Lung (tissue), 12 donors: ENCODE results near the gene TCEAL3. TPM values are rescaled to one million over a fixed set of nuclear protein-coding genes. Genes with fewer than 3 reads are reported as not detected.
A peak's percentile ranks its signal among the peaks of the same experiment; 100 is the strongest.
"Not testable (repeated sequence)": the region's sequence is repeated elsewhere in the genome, so short reads cannot be mapped to it uniquely, and the experiment has no call there.

Experiments
- ATAC-seq: fragments of 200-7000 bp; cut with Tn5 transposase; one replicate; pipeline ENCODE4 v1.9.1; 2020; ENCODE audit warnings: moderate number of reproducible peaks; ENCODE audit not compliant: insufficient read depth, low FRiP score
- DNase-seq, 3 donors: peaks; one replicate each; pipeline ENCODE4 v3.0.0-alpha.2; 2013 to 2017
- H3K27ac ChIP-seq, 2 donors: one replicate each; pipeline ENCODE4 v1.5.1; 2013; ENCODE audit warnings: mild to moderate bottlenecking in 2 of 2, moderate library complexity in 2 of 2, control low read depth in 1 of 2, inconsistent platforms in 1 of 2, low read depth in 1 of 2, low read length in 1 of 2
- H3K27me3 ChIP-seq, 3 donors: one replicate each; pipeline ENCODE4 v1.5.1; 2013; ENCODE audit warnings: low read length in 2 of 3; ENCODE audit not compliant: control insufficient read depth in 3 of 3, insufficient read depth in 3 of 3
- H3K36me3 ChIP-seq, 4 donors: one replicate each; pipeline ENCODE4 v1.5.1; 2013; ENCODE audit warnings: low read length in 4 of 4, mild to moderate bottlenecking in 1 of 4, moderate library complexity in 1 of 4; ENCODE audit not compliant: control insufficient read depth in 4 of 4, insufficient read depth in 4 of 4
- H3K4me1 ChIP-seq, 5 donors: one replicate each; pipeline ENCODE4 v1.5.1; 2013; ENCODE audit warnings: low read length in 5 of 5, mild to moderate bottlenecking in 2 of 5, moderate library complexity in 1 of 5; ENCODE audit not compliant: control insufficient read depth in 5 of 5, insufficient read depth in 5 of 5
- H3K4me3 ChIP-seq: one replicate; pipeline ENCODE4 v1.5.1; 2013; ENCODE audit warnings: mild to moderate bottlenecking, control low read depth, moderate library complexity
- H3K9ac ChIP-seq, 2 donors: one replicate each; pipeline ENCODE4 v1.5.1; 2013; ENCODE audit warnings: low read length in 2 of 2, control low read depth in 1 of 2; ENCODE audit not compliant: insufficient read depth in 1 of 2
- H3K9me3 ChIP-seq, 4 donors: one replicate each; pipeline ENCODE4 v1.5.1; 2013; ENCODE audit warnings: low read length in 3 of 4, mild to moderate bottlenecking in 1 of 4, moderate library complexity in 1 of 4; ENCODE audit not compliant: control insufficient read depth in 4 of 4, insufficient read depth in 3 of 4
- CTCF ChIP-seq: IDR thresholded peaks from 2 replicates; pipeline ENCODE4 v1.5.1; 2012; ENCODE audit warnings: mild to moderate bottlenecking; ENCODE audit errors: control extremely low read depth, extremely low read depth
- WGBS, 2 donors: extraction: QIAGEN DNeasy Blood & Tissue Kit; methylation state at CpG; one replicate each; pipeline ENCODE4 v1.1.7; 2013; 5-methylcytosine and 5-hydroxymethylcytosine counted together
- polyA plus RNA-seq, 2 donors: library from polyadenylated mRNA; stranded (reverse); fragments of 200-250 nt; gene quantifications; one replicate each; pipeline ENCODE4 v1.2.1, GENCODE V29; 2013
- total RNA-seq, 2 donors: library from RNA; depleted of rRNA in 1 of 2; stranded (reverse); fragments of >200 nt in 1 of 2; gene quantifications; one replicate each; pipeline ENCODE4 v1.2.1, GENCODE V29; 2014 to 2021
- donor health status: control.
- donor health status: control.
- donor health status: Bipolar disorder and iron deficiency.
- donor health status: healthy.
- donor health status: DM: yes; HTN: yes; CAD: no.

TCEAL3 gene
- total and polyA plus RNA-seq, 4 donors, result 5.9 to 37.9 (median 28.9) TPM

- peaks cover 0 to 3% (median 0%) of the 10 kb centered on the region in 5 donors for H3K4me1 ChIP-seq
- no peak for ATAC-seq
Observed at GRCh38 chrX:103651151-103651773, 43.5 kb downstream of the TCEAL3 start.

GRCh38 chrX:103655230-103656000 lies 47.7 kb downstream of the TCEAL3 start:
- not testable (repeated sequence) for H3K36me3 ChIP-seq, DNase-seq, H3K9ac ChIP-seq, ATAC-seq, H3K4me1 ChIP-seq, H3K4me3 ChIP-seq, H3K9me3 ChIP-seq, H3K27ac ChIP-seq
- 85 to 93% methylated on average over 7 of the region's 7 CpGs for WGBS, 2 donors
- peaks cover 0 to 22% (median 3%) of the 10 kb centered on the region in 3 donors for H3K27me3 ChIP-seq

More at GRCh38 chrX:103651151-103651773, 43.5 kb downstream of the TCEAL3 start:
- no peak for TF ChIP-seq CTCF
- Histone ChIP-seq H3K27me3 (peaks cover 0 to 6% (median 0%) of the 10 kb centered on the region in 3 donors), H3K27ac (no peak overlapping the region), H3K4me3 (no peak overlapping the region), H3K9ac (no peak overlapping the region), H3K9me3 (no peaks in the 10 kb centered on the region), H3K36me3 (no peaks in the 10 kb centered on the region)
- WGBS, 2 donors, result 86 to 88% methylated on average over 2 of the region's 2 CpGs
- DNase-seq, result peak; percentile 24 to 68 (median 61)

- 41 to 71% methylated on average over 3 of the region's 3 CpGs for WGBS, 2 donors
- ATAC-seq (no peak), DNase-seq (no peak)
- Histone ChIP-seq H3K27ac (no peak overlapping the region), H3K36me3 (no peaks in the 10 kb centered on the region), H3K9ac (no peak overlapping the region), H3K4me1 (no peaks in the 10 kb centered on the region), H3K4me3 (no peak overlapping the region), H3K27me3 (peaks cover 0 to 27% (median 5%) of the 10 kb centered on the region in 3 donors), H3K9me3 (no peaks in the 10 kb centered on the region)
- TF ChIP-seq CTCF, result no peak
Observed at GRCh38 chrX:103656617-103657016, 48.9 kb downstream of the TCEAL3 start.

- DNase-seq, H3K4me1 ChIP-seq, H3K36me3 ChIP-seq, H3K27ac ChIP-seq, H3K9me3 ChIP-seq, ATAC-seq, H3K4me3 ChIP-seq, H3K9ac ChIP-seq: not testable (repeated sequence)
- H3K27me3 ChIP-seq, result peaks cover 0 to 30% (median 9%) of the 10 kb centered on the region in 3 donors
- 89 to 100% methylated on average over 2 of the region's 2 CpGs for WGBS, 2 donors
Observed at GRCh38 chrX:103657066-103657465, 49.3 kb downstream of the TCEAL3 start.
